Uterus (tissue), 4 donors: ENCODE results near the gene DBP. TPM values are rescaled to one million over a fixed set of nuclear protein-coding genes. Genes with fewer than 3 reads are reported as not detected.

Experiments used
- DNase-seq, 2 donors: peaks; one replicate each; pipeline ENCODE4 v3.0.0-alpha.2; 2019 to 2020
- H3K27ac ChIP-seq, 2 donors: fragments of 200-600 bp; sonication (generic); 1 replicate in 1 of 2; 2 replicates in 1 of 2; pipeline ENCODE4 v1.5.1; 2016 to 2018
- H3K27me3 ChIP-seq, 2 donors: fragments of 200-600 bp; sonication (generic); one replicate each; pipeline ENCODE4 v1.5.1; 2018 to 2019; ENCODE audit warnings: control low read depth in 1 of 2
- H3K36me3 ChIP-seq, 2 donors: fragments of 200-600 bp; sonication (generic); one replicate each; pipeline ENCODE4 v1.5.1; 2019; ENCODE audit warnings: control low read depth in 1 of 2
- H3K4me1 ChIP-seq, 2 donors: fragments of 200-600 bp; sonication (generic); one replicate each; pipeline ENCODE4 v1.5.1; 2018 to 2019; ENCODE audit warnings: control low read depth in 1 of 2
- H3K4me3 ChIP-seq, 2 donors: fragments of 200-600 bp; sonication (generic); 1 replicate in 1 of 2; 2 replicates in 1 of 2; pipeline ENCODE4 v1.5.1; 2018 to 2019; ENCODE audit warnings: mild to moderate bottlenecking in 1 of 2
- H3K9me3 ChIP-seq, 2 donors: fragments of 200-600 bp; sonication (generic); one replicate each; pipeline ENCODE4 v1.5.1; 2019; ENCODE audit warnings: control low read depth in 1 of 2
- CTCF ChIP-seq, 4 experiments: fragments of 200-600 bp in 2 of 4; fragments of 450-650 bp in 2 of 4; sonication (generic) in 2 of 4; IDR thresholded peaks; one replicate each; pipeline ENCODE4 v1.5.1; 2016 to 2019; ENCODE audit warnings: antibody characterized with exemption in 4 of 4, mild to moderate bottlenecking in 2 of 4, moderate library complexity in 1 of 4
- POLR2A ChIP-seq, 2 donors: fragments of 450-650 bp; IDR thresholded peaks; one replicate each; pipeline ENCODE4 v1.6.1; 2016; ENCODE audit warnings: antibody characterized with exemption in 2 of 2, mild to moderate bottlenecking in 1 of 2, moderate library complexity in 1 of 2
- intact Hi-C: fragments of 100-400 bp; cut with DNase I; formaldehyde crosslinking; loops from one replicate; pipeline ENCODE4 v1.15.1; 2023; ENCODE audit warnings: low total_unique reads
- total RNA-seq, 4 donors: library from RNA; depleted of rRNA in 3 of 4; stranded (reverse); fragments of >200 nt in 3 of 4; gene quantifications; one replicate each; pipeline versions ENCODE4 v1.1.0 to v1.2.4, GENCODE V29; 2014 to 2023
- donor health status: DM: yes; HTN: yes; CAD: no.

The DBP gene
- total RNA-seq, 4 donors from 2014 or later = 3.1 to 29.8 (median 11.3) TPM; not detected in 1

GRCh38 chr19:48625891-48626327 lies 11.3 kb downstream of the DBP start:
- Histone ChIP-seq H3K27me3 (no peaks in the 10 kb centered on the region), H3K36me3 (no peaks in the 10 kb centered on the region), H3K4me1 (peaks cover 0 to 28% of the 10 kb centered on the region in 2 donors), H3K4me3 (no peak overlapping the region), H3K27ac (no peak overlapping the region), H3K9me3 (no peaks in the 10 kb centered on the region)
- intact Hi-C loops = no loop called here
- no peak for TF ChIP-seq POLR2A (IDR thresholded peaks at IDR 0.05)
- no peak for TF ChIP-seq CTCF (IDR thresholded peaks at IDR 0.05)
- DNase-seq = no peak

DNA sequence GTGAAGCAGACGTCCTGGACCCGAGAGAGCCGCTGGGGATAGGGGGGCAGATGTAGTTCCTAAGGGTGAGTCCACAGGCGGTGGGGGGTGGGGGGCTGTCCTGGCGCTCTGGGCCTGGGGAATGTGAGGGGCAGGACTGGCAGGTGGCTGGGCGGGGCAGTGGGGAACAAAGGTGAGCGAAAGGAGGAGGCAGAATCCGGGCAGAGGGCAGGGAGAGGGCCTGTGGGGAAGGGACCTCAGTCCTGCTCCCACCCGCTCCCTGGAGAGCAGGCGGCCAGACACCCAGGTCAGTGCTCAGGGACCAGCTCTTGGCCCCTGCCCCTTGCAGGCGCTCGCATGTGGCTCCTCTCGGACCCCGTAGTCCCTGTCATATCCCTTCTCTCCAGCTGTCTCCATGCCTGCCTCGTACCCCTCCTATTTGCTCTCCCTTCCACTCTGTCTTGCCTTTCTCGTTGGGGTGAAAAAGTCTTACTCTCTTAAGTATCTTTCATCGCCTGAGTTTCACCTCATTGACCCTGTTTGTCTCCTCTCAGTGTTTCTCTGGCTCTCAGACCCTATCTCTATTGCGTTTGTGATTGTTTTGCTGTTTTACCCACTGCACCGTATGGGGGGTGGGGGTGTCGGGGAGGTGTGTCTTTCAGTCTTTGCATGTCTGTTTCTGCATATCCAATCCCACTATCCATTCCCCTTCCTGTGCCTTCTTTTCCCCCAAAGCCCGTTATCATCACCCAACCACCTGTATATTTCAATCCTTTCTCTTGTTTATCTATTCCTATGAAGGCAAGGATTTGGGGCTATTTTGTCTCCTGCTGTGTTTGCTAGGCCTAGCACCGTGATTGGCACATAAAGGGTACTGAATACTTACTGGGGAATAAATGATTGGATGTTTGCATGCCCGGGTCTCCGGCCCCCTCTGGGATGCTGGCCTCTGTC lies 12.1 kb downstream of the DBP start:
- Histone ChIP-seq H3K27me3 (no peaks in the 10 kb centered on the region), H3K4me1 (peaks cover 0 to 19% of the 10 kb centered on the region in 2 donors), H3K4me3 (peak overlapping the region; percentile 38 to 48), H3K36me3 (no peaks in the 10 kb centered on the region), H3K9me3 (no peaks in the 10 kb centered on the region), H3K27ac (peak overlapping the region; percentile 82 to 87)
- DNase-seq = no peak
- TF ChIP-seq CTCF (IDR thresholded peaks at IDR 0.05) = no peak
- TF ChIP-seq POLR2A (IDR thresholded peaks at IDR 0.05) = no peak
- intact Hi-C loops = no loop called here

DNA sequence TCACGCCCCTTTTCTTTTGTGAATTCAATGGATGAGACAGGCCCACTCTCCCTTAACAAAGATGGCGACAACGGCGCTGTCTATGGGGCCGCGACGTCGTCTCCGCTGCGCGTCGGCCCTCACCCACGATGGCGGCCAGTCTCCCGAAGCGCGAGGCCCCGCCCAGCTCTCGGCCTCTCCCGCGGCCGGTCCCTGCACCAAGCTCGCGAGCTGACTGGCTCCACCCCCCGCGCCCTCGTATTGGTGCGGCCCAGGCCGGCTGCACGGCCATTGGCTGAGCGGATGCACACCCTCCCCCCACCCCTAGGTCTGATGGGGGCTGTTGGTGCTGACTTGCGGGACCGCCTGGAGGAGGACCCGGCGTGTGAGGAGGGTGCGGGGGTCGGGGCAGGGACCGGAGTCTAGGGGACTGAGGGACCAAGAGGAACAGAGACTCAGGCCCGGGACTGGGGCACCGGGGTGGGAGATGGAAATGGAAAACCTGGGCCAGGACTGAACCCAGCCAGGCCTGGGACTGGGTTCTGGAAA lies 13.0 kb downstream of the DBP start:
- TF ChIP-seq POLR2A (IDR thresholded peaks at IDR 0.05) = peak; percentile 31 to 39
- TF ChIP-seq CTCF (IDR thresholded peaks at IDR 0.05) = no peak
- H3K27ac ChIP-seq = peak overlapping the region; percentile 82 to 87
- H3K27me3 ChIP-seq = no peaks in the 10 kb centered on the region
- peak overlapping the region; percentile 38 to 48 for H3K4me3 ChIP-seq
- no peaks in the 10 kb centered on the region for H3K9me3 ChIP-seq
- intact Hi-C loops = no loop called here
- H3K4me1 ChIP-seq = peaks cover 0 to 13% of the 10 kb centered on the region in 2 donors
- DNase-seq = peak; percentile 98
- no peaks in the 10 kb centered on the region for H3K36me3 ChIP-seq

DNA sequence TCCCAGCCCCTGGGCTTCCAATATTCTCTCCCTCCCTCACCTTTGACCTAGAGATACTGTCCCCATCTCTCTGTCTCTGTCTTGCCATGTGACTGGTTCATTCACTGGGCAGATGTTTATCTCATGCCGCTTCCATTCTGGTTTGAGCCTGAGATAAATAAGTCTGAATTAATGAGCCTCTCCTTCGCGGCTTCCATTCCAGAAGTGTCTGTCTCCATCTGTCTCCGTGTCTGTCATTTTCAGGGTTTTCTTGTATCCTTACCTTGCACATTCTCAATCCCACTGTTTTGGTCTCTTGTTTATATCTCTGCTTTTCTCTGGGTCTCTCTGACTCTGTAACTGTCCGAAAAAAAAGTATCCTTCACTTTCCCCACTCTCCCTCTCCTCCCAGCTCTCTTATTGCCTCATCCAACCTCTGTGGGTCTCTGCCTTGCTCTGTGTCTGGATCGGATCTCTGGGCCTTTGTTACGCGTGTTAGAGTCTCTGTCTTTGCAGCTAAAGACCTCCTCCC lies 13.6 kb downstream of the DBP start:
- intact Hi-C loops = no loop called here
- TF ChIP-seq POLR2A (IDR thresholded peaks at IDR 0.05) (no peak), CTCF (IDR thresholded peaks at IDR 0.05) (no peak)
- no peak for DNase-seq
- Histone ChIP-seq H3K27me3 (no peaks in the 10 kb centered on the region), H3K36me3 (no peaks in the 10 kb centered on the region), H3K9me3 (no peaks in the 10 kb centered on the region), H3K4me1 (peaks cover 0 to 13% of the 10 kb centered on the region in 2 donors), H3K4me3 (peak overlapping the region in 1 of 2 donors; percentile 5), H3K27ac (peak overlapping the region; percentile 82 to 83)
